HepG2 (cell line): ENCODE data around the gene DEFB131B. TPM values are rescaled to one million over a fixed set of nuclear protein-coding genes. Genes with fewer than 3 reads are reported as not detected.

Experiments
- BCLAF1 ChIP-seq: fragments of 450-650 bp; IDR thresholded peaks from 2 replicates; pipeline ENCODE4 v1.6.1; 2017; ENCODE audit warnings: mild to moderate bottlenecking
- BRD4 ChIP-seq: sonication (generic); formaldehyde crosslinking; IDR thresholded peaks from 2 replicates; pipeline ENCODE4 v1.4.0; 2020; ENCODE audit warnings: missing genetic modification reagents
- CBX5 ChIP-seq: sonication (generic); formaldehyde crosslinking; IDR thresholded peaks from 2 replicates; pipeline ENCODE4 v1.4.0; 2020; ENCODE audit warnings: missing genetic modification reagents, borderline replicate concordance
- EEA1 ChIP-seq: sonication (generic); formaldehyde crosslinking; IDR thresholded peaks from 2 replicates; pipeline ENCODE4 v1.5.1; 2020; ENCODE audit warnings: mild to moderate bottlenecking, missing genetic modification reagents, borderline replicate concordance
- EED ChIP-seq: sonication (generic); formaldehyde crosslinking; IDR thresholded peaks from 2 replicates; pipeline ENCODE4 v1.5.0; 2020; ENCODE audit warnings: mild to moderate bottlenecking, missing genetic modification reagents
- ERF ChIP-seq: IDR thresholded peaks from 2 replicates; pipeline ENCODE4 v1.6.1; 2018; ENCODE audit warnings: missing biosample characterization, missing genetic modification reagents
- KDM4B ChIP-seq: sonication (generic); formaldehyde crosslinking; IDR thresholded peaks from 2 replicates; pipeline ENCODE4 v1.4.0; 2020; ENCODE audit warnings: missing genetic modification reagents
- MIER3 ChIP-seq: IDR thresholded peaks from 2 replicates; pipeline ENCODE4 v1.6.1; 2016; ENCODE audit warnings: missing compliant biosample characterization, borderline replicate concordance
- SMYD3 ChIP-seq: sonication (generic); formaldehyde crosslinking; IDR thresholded peaks from 2 replicates; pipeline ENCODE4 v1.8.1; 2023; ENCODE audit warnings: mild to moderate bottlenecking, missing genetic modification reagents
- ZNF205 ChIP-seq: IDR thresholded peaks from 2 replicates; pipeline ENCODE4 v1.6.1; 2018; ENCODE audit warnings: missing biosample characterization, missing genetic modification reagents
- ZNF331 ChIP-seq: sonication (generic); formaldehyde crosslinking; IDR thresholded peaks from 2 replicates; pipeline ENCODE4 v1.4.0; 2020; ENCODE audit warnings: missing genetic modification reagents
- ZNF432 ChIP-seq: sonication (generic); formaldehyde crosslinking; IDR thresholded peaks from 2 replicates; pipeline ENCODE4 v1.5.0; 2020; ENCODE audit warnings: missing genetic modification reagents, mild to moderate bottlenecking, borderline replicate concordance
- ZNF446 ChIP-seq: sonication (generic); formaldehyde crosslinking; IDR thresholded peaks from 2 replicates; pipeline ENCODE4 v1.5.0; 2020; ENCODE audit warnings: mild to moderate bottlenecking, missing genetic modification reagents
- ZNF614 ChIP-seq: IDR thresholded peaks from 2 replicates; pipeline ENCODE4 v1.6.1; 2018; ENCODE audit warnings: missing biosample characterization, missing genetic modification reagents, inconsistent platforms, borderline replicate concordance
- ZZZ3 ChIP-seq: sonication (generic); formaldehyde crosslinking; IDR thresholded peaks from 2 replicates; pipeline ENCODE4 v1.4.0; 2020; ENCODE audit warnings: missing genetic modification reagents, mild to moderate bottlenecking, borderline replicate concordance
- polyA plus RNA-seq, 8 experiments: library from polyadenylated mRNA; depleted of rRNA in 3 of 8; stranded (reverse) in 7 of 8; unstranded in 1 of 8; fragments of >200 nt; fragmentation: Illumina TruSeq in 4 of 8; extraction: Trizol in 4 of 8; gene quantifications; 2 replicates each; pipeline versions ENCODE4 v1.2.1 to v1.2.3, GENCODE V29; 2011 to 2016; ENCODE audit warnings: low read depth in 4 of 8, missing spikeins in 1 of 8, mixed read lengths in 1 of 8; ENCODE audit not compliant: insufficient read depth in 1 of 8
- total RNA-seq, 5 experiments: library from RNA; depleted of rRNA; stranded (reverse); fragments of >200 nt; fragmentation: Illumina TruSeq; extraction: Trizol; gene quantifications; 2 replicates each; pipeline ENCODE4 v1.2.3, GENCODE V29; 2016; ENCODE audit warnings: low read depth in 1 of 5
- TF ChIP-seq, protein P1 (sequence below): sonication (generic); formaldehyde crosslinking; IDR thresholded peaks from 2 replicates; pipeline ENCODE4 v1.5.1; 2020; ENCODE audit warnings: missing genetic modification reagents, mild to moderate bottlenecking, borderline replicate concordance
- TF ChIP-seq, protein P2 (sequence below): sonication (generic); formaldehyde crosslinking; IDR thresholded peaks from 2 replicates; pipeline ENCODE4 v1.5.0; 2020; ENCODE audit warnings: mild to moderate bottlenecking, missing genetic modification reagents, borderline replicate concordance

DEFB131B gene
- total and polyA plus RNA-seq, 2 of the 13 experiments (the other 11 are each of a cell fraction or from before 2014, with no cell fraction given) = not detected

DNA sequence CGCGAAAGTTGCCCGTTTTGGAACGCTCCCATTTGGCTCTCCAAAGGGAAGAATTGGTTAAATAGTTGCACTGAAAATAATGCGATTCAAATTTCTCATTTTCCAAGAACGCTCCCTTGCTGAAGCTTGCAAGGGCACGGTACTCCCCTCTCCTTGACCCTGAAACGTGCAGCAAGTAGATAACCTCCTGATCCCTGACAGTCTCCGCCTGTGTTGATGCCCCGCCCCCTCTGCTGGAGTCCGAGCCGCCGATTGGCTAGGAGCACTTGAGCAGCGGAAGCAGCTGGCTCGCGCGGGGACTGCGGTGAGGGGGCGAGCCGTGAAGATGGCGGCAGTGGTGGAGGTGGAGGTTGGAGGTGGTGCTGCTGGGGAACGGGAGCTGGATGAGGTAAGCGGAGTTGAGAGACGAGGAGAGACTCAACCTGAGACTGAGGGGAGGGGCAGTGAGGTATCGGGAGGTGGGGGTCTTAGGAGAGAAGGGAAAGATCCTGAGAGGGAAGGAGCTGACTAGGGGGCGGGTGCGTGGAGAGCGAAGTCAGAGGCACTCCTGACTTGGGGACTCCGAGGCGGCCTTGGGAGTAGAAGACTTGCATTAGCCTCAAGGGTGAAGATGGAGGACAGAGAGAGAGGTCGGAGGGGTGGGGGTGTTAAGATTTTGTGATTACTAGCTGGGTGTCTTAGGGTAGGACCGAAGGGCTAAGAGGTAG is 50.6 kb downstream of the DEFB131B start, which contains the start of gene RNF121 (continued):
- TF ChIP-seq EEA1 (CRISPR knock-in tag) = no peak
- no peak for TF ChIP-seq ZNF205 (CRISPR knock-in tag)
- TF ChIP-seq BRD4 (CRISPR knock-in tag) = no peak
- TF ChIP-seq EED (CRISPR knock-in tag) = no peak
- TF ChIP-seq ZZZ3 (CRISPR knock-in tag) = no peak
- TF ChIP-seq KDM4B = peak; percentile 64
- TF ChIP-seq ZNF446 (CRISPR knock-in tag) = 0 out of 2 replicates have a peak, but pooled peaks have one; percentile 47
- 0 out of 2 replicates have a peak, but pooled peaks have one; percentile 7 for TF ChIP-seq ZNF614
- TF ChIP-seq, protein P1, sequence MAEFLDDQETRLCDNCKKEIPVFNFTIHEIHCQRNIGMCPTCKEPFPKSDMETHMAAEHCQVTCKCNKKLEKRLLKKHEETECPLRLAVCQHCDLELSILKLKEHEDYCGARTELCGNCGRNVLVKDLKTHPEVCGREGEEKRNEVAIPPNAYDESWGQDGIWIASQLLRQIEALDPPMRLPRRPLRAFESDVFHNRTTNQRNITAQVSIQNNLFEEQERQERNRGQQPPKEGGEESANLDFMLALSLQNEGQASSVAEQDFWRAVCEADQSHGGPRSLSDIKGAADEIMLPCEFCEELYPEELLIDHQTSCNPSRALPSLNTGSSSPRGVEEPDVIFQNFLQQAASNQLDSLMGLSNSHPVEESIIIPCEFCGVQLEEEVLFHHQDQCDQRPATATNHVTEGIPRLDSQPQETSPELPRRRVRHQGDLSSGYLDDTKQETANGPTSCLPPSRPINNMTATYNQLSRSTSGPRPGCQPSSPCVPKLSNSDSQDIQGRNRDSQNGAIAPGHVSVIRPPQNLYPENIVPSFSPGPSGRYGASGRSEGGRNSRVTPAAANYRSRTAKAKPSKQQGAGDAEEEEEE (CRISPR knock-in tag) = no peak
- TF ChIP-seq BCLAF1 = no peak
- TF ChIP-seq CBX5 (CRISPR knock-in tag) = no peak; the same call in 1 of the 2 replicates
- TF ChIP-seq ERF (CRISPR knock-in tag) = peak; percentile 40; the same call in 1 of the 2 replicates
- no peak for TF ChIP-seq ZNF432 (CRISPR knock-in tag)
- no peak for TF ChIP-seq SMYD3 (CRISPR knock-in tag)
- TF ChIP-seq ZNF331 (CRISPR knock-in tag) = peak; percentile 19; the same call in 1 of the 2 replicates
- no peak for TF ChIP-seq MIER3
- TF ChIP-seq, protein P2, sequence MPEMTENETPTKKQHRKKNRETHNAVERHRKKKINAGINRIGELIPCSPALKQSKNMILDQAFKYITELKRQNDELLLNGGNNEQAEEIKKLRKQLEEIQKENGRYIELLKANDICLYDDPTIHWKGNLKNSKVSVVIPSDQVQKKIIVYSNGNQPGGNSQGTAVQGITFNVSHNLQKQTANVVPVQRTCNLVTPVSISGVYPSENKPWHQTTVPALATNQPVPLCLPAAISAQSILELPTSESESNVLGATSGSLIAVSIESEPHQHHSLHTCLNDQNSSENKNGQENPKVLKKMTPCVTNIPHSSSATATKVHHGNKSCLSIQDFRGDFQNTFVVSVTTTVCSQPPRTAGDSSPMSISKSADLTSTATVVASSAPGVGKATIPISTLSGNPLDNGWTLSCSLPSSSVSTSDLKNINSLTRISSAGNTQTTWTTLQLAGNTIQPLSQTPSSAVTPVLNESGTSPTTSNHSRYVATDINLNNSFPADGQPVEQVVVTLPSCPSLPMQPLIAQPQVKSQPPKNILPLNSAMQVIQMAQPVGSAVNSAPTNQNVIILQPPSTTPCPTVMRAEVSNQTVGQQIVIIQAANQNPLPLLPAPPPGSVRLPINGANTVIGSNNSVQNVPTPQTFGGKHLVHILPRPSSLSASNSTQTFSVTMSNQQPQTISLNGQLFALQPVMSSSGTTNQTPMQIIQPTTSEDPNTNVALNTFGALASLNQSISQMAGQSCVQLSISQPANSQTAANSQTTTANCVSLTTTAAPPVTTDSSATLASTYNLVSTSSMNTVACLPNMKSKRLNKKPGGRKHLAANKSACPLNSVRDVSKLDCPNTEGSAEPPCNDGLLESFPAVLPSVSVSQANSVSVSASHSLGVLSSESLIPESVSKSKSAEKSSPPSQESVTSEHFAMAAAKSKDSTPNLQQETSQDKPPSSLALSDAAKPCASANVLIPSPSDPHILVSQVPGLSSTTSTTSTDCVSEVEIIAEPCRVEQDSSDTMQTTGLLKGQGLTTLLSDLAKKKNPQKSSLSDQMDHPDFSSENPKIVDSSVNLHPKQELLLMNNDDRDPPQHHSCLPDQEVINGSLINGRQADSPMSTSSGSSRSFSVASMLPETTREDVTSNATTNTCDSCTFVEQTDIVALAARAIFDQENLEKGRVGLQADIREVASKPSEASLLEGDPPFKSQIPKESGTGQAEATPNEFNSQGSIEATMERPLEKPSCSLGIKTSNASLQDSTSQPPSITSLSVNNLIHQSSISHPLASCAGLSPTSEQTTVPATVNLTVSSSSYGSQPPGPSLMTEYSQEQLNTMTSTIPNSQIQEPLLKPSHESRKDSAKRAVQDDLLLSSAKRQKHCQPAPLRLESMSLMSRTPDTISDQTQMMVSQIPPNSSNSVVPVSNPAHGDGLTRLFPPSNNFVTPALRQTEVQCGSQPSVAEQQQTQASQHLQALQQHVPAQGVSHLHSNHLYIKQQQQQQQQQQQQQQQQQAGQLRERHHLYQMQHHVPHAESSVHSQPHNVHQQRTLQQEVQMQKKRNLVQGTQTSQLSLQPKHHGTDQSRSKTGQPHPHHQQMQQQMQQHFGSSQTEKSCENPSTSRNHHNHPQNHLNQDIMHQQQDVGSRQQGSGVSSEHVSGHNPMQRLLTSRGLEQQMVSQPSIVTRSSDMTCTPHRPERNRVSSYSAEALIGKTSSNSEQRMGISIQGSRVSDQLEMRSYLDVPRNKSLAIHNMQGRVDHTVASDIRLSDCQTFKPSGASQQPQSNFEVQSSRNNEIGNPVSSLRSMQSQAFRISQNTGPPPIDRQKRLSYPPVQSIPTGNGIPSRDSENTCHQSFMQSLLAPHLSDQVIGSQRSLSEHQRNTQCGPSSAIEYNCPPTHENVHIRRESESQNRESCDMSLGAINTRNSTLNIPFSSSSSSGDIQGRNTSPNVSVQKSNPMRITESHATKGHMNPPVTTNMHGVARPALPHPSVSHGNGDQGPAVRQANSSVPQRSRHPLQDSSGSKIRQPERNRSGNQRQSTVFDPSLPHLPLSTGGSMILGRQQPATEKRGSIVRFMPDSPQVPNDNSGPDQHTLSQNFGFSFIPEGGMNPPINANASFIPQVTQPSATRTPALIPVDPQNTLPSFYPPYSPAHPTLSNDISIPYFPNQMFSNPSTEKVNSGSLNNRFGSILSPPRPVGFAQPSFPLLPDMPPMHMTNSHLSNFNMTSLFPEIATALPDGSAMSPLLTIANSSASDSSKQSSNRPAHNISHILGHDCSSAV (CRISPR knock-in tag) = no peak
